ENCODE measurements around the gene PPIE. TPM values are rescaled to one million over a fixed set of nuclear protein-coding genes. Genes with fewer than 3 reads are reported as not detected.

Gene PPIE
- total and polyA plus RNA-seq, 2 of the 8 experiments (the other 6 are each of a cell fraction or from before 2014, with no cell fraction given), result 38.9 to 56.1 TPM

- Histone ChIP-seq H4K91ac (replicated peaks; ENCODE audit: insufficient read length, low read length) (no peak overlapping the region), H3K36me3 (ENCODE audit: control insufficient read depth in 2 of 4, insufficient read depth in 4 of 4, low read length in 3 of 4) (peaks cover 10 to 37% (median 18%) of the 10 kb centered on the region in 4 experiments; a peak in 7 of 8 replicates), H3K27ac (ENCODE audit: low read depth, low read length) (no peak overlapping the region), H2BK20ac (ENCODE audit: low read length) (no peak overlapping the region), H3K9me3 (ENCODE audit: insufficient read depth in 2 of 2, low read depth in 1 of 2, low read length in 1 of 2) (peaks cover 5 to 12% of the 10 kb centered on the region in 2 experiments; a peak in 1 of 4 replicates), H2AK5ac (ENCODE audit: low read depth, low read length) (no peak overlapping the region), H3K4me1 (replicated peaks in 1 of 4; ENCODE audit: control insufficient read depth in 3 of 4, insufficient read depth in 4 of 4, low read length in 3 of 4) (no peaks in the 10 kb centered on the region), H2BK120ac (replicated peaks; ENCODE audit: low read depth, low read length) (no peak overlapping the region), H3K4ac (replicated peaks; ENCODE audit: insufficient read length, low read depth, low read length) (no peak overlapping the region), H3K79me1 (ENCODE audit: low read depth, low read length) (no peaks in the 10 kb centered on the region), H4K8ac (ENCODE audit: extremely low read depth, insufficient read depth, low read length) (no peak overlapping the region; the same call in 1 of the 2 replicates), H2BK12ac (ENCODE audit: low read depth, low read length) (no peak overlapping the region), H3K23ac (ENCODE audit: insufficient read length) (no peak overlapping the region), H3K23me2 (ENCODE audit: low read depth, low read length) (no peaks in the 10 kb centered on the region), H2BK15ac (ENCODE audit: low read length) (no peak overlapping the region), H4K20me1 (replicated peaks in 1 of 2; ENCODE audit: control insufficient read depth in 1 of 2, insufficient read depth in 2 of 2, low read length in 2 of 2) (peaks cover 0 to 12% of the 10 kb centered on the region in 2 experiments), H3K27me3 (replicated peaks in 1 of 4; ENCODE audit: control insufficient read depth in 3 of 4, extremely low read depth in 1 of 4, insufficient read depth in 3 of 4, low read length in 3 of 4) (no peaks in the 10 kb centered on the region), H2AFZ (ENCODE audit: low read length) (no peak overlapping the region), H3K18ac (ENCODE audit: extremely low read depth, low read length) (no peak overlapping the region), H3K56ac (replicated peaks; ENCODE audit: insufficient read length, low read depth, low read length) (no peak overlapping the region), H3K9ac (replicated peaks in 1 of 4; ENCODE audit: extremely low read depth in 1 of 4, low read depth in 3 of 4, low read length in 3 of 4) (no peak overlapping the region), H4K5ac (ENCODE audit: insufficient read length, low read depth, low read length) (no peak overlapping the region), H3K79me2 (ENCODE audit: control insufficient read depth in 1 of 2, insufficient read depth in 2 of 2, low read length in 2 of 2) (no peaks in the 10 kb centered on the region), H3K14ac (ENCODE audit: insufficient read length) (no peak overlapping the region), H2BK5ac (ENCODE audit: low read depth, low read length) (no peak overlapping the region), H3K4me3 (ENCODE audit: extremely low read depth in 1 of 4, insufficient read depth in 2 of 4, low read depth in 3 of 4, low read length in 4 of 4) (no peak overlapping the region), H3K4me2 (ENCODE audit: insufficient read depth in 1 of 2, low read depth in 2 of 2, low read length in 2 of 2) (no peak overlapping the region)
- DNase-seq (ENCODE audit: low read depth in 1 of 2, low spot score in 2 of 2) (no peak), FAIRE-seq (no peak)
- WGBS, 2 experiments (ENCODE audit: extremely low coverage in 1 of 2, insufficient coverage in 1 of 2, insufficient read length in 1 of 2, insufficient replicate concordance in 2 of 2, low coverage in 1 of 2, low lambda C conversion rate in 2 of 2, missing lambda C conversion rate in 1 of 2), result 92% methylated on average over 9 of the region's 9 CpGs; no CpG with 5 or more reads in 1 of the 2 experiments
- TF ChIP-seq POU5F1 (IDR thresholded peaks at IDR 0.05; ENCODE audit: low read depth, low read length) (no peak), E2F6 (IDR thresholded peaks at IDR 0.05) (no peak), HDAC2 (IDR thresholded peaks at IDR 0.05; ENCODE audit: borderline replicate concordance in 1 of 2, low read depth in 2 of 2, low read length in 2 of 2) (no peak)
- CTCF ChIA-PET (ENCODE audit: partially characterized antibody), result interaction anchor here (1.0 to 1.3 kb wide), 2 partner anchors 17 to 36 kb away, joined by 3 to 4 read pairs; no protein-coding TSS in a partner anchor
- POLR2A ChIA-PET (ENCODE audit: partially characterized antibody), result no interaction called here
Measured at GRCh38 chr1:39755965-39756659, 17.4 kb downstream of the PPIE start.
